ENCODE results near the gene PCDHGA9.
"Not testable (repeated sequence)": the region's sequence is repeated elsewhere in the genome, so short reads cannot be mapped to it uniquely, and the experiment has no call there.

Gene PCDHGA9

GRCh38 chr5:141407790-141408505, 5.4 kb downstream of the PCDHGA9 start, which contains the start of gene PCDHGB6:
Gene PCDHGB6, plus strand, starts transcription at chr5:141408021. Its CDS starts 182 bp downstream, at chr5:141408203.
- peak within 1 kb of the TSS; percentile 20; the same call in 1 of the 2 replicates for H3K4me3 ChIP-seq (replicated peaks; ENCODE audit: low read depth, low read length)
- TF ChIP-seq, protein P1, sequence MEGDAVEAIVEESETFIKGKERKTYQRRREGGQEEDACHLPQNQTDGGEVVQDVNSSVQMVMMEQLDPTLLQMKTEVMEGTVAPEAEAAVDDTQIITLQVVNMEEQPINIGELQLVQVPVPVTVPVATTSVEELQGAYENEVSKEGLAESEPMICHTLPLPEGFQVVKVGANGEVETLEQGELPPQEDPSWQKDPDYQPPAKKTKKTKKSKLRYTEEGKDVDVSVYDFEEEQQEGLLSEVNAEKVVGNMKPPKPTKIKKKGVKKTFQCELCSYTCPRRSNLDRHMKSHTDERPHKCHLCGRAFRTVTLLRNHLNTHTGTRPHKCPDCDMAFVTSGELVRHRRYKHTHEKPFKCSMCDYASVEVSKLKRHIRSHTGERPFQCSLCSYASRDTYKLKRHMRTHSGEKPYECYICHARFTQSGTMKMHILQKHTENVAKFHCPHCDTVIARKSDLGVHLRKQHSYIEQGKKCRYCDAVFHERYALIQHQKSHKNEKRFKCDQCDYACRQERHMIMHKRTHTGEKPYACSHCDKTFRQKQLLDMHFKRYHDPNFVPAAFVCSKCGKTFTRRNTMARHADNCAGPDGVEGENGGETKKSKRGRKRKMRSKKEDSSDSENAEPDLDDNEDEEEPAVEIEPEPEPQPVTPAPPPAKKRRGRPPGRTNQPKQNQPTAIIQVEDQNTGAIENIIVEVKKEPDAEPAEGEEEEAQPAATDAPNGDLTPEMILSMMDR (IDR thresholded peaks at IDR 0.05; ENCODE audit: low read depth, low read length, missing control alignments) = peak; percentile 56
- not testable (repeated sequence) for DNase-seq (ENCODE audit: extremely low read depth, low read depth)

DNA sequence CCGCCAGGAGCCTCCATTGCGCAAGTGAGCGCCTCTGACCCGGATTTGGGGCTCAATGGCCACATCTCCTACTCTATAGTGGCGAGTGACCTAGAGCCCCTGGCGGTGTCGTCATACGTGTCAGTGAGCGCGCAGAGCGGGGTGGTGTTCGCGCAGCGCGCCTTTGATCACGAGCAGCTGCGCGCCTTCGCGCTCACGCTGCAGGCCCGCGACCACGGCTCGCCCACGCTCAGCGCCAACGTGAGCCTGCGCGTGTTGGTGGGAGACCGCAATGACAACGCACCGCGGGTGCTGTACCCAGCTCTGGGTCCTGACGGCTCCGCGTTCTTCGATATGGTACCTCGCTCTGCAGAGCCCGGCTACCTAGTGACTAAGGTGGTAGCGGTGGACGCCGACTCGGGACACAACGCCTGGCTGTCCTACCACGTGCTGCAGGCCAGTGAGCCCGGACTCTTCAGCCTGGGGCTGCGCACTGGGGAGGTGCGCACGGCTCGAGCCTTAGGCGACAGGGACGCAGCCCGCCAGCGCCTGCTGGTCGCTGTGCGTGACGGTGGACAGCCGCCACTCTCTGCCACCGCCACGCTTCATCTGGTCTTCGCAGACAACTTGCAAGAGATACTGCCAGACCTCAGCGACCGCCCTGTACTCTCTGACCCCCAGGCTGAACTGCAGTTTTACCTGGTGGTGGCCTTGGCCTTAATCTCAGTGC, 7.2 kb downstream of the PCDHGA9 start:
- H3K4me3 ChIP-seq (replicated peaks; ENCODE audit: low read depth, low read length) = no peak overlapping the region
- no peak for DNase-seq (ENCODE audit: extremely low read depth, low read depth)
- TF ChIP-seq, protein P1 (IDR thresholded peaks at IDR 0.05; ENCODE audit: low read depth, low read length, missing control alignments) = no peak

DNA sequence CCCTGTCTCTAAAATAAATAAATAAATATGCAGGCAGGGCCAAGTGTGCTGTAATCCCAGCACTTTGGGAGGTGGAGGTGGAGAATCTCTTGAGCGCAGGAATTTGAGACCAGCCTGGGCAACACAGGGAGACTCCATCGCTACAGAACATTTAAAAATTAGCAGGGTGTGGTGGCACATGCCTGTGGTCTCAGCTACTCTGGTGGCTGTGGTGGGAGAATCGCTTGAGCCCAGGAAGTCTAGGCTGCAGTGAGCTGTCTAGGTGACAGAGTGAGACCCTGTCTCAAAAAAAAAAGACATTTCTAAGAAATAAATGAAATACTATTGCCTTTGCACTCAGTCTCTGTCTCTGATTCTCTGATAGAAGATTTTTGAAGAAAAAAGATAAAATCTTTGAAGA, 9.0 kb downstream of the PCDHGA9 start:
- TF ChIP-seq, protein P1 (IDR thresholded peaks at IDR 0.05; ENCODE audit: low read depth, low read length, missing control alignments) = no peak
- no peak for DNase-seq (ENCODE audit: extremely low read depth, low read depth)
- no peak overlapping the region for H3K4me3 ChIP-seq (replicated peaks; ENCODE audit: low read depth, low read length)

GRCh38 chr5:141412854-141413539, 10.4 kb downstream of the PCDHGA9 start, which contains the start of gene PCDHGA10:
Gene PCDHGA10, plus strand, starts transcription at chr5:141412987. Its CDS starts 189 bp downstream, at chr5:141413176.
- H3K4me3 ChIP-seq (replicated peaks; ENCODE audit: low read depth, low read length) = peak within 1 kb of the TSS; percentile 43
- TF ChIP-seq, protein P1 (IDR thresholded peaks at IDR 0.05; ENCODE audit: low read depth, low read length, missing control alignments) = peak; percentile 62
- DNase-seq (ENCODE audit: extremely low read depth, low read depth) = no peak

- peak overlapping the region; percentile 43 for H3K4me3 ChIP-seq (replicated peaks; ENCODE audit: low read depth, low read length)
- DNase-seq (ENCODE audit: extremely low read depth, low read depth) = no peak
Observed at GRCh38 chr5:141413540-141414069, 11.0 kb downstream of the PCDHGA9 start.

DNA sequence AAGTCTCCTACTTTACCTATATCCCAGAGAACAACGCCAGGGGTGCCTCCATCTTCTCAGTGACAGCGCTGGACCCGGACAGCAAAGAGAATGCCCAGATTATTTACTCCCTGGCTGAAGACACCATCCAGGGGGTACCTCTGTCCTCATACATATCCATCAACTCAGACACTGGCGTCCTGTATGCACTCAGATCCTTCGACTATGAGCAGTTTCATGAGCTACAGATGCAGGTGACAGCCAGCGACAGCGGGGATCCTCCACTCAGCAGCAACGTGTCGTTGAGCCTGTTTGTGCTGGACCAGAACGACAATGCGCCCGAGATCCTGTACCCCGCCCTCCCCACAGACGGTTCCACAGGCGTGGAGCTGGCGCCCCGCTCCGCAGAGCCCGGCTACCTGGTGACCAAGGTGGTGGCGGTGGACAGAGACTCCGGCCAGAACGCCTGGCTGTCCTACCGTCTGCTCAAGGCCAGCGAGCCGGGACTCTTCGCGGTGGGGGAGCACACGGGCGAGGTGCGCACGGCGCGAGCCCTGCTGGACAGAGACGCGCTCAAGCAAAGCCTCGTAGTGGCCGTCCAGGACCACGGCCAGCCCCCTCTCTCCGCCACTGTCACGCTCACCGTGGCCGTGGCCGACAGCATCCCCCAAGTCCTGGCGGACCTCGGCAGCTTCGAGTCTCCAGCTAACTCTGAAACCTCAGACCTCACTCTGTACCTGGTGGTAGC, 12.1 kb downstream of the PCDHGA9 start:
- DNase-seq (ENCODE audit: extremely low read depth, low read depth); H3K4me3 ChIP-seq (replicated peaks; ENCODE audit: low read depth, low read length): not testable (repeated sequence)

More at GRCh38 chr5:141413540-141414069, 11.0 kb downstream of the PCDHGA9 start:
- TF ChIP-seq, protein P1 (IDR thresholded peaks at IDR 0.05; ENCODE audit: low read depth, low read length, missing control alignments) = no peak

DNA sequence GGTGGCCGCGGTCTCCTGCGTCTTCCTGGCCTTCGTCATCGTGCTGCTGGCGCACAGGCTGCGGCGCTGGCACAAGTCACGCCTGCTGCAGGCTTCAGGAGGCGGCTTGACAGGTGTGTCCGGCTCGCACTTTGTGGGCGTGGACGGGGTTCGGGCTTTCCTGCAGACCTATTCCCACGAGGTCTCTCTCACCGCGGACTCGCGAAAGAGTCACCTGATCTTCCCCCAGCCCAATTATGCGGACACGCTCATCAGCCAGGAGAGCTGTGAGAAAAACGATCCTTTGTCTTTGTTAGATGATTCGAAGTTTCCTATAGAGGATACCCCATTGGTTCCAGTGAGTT, 12.7 kb downstream of the PCDHGA9 start:
- not testable (repeated sequence) for DNase-seq (ENCODE audit: extremely low read depth, low read depth); H3K4me3 ChIP-seq (replicated peaks; ENCODE audit: low read depth, low read length)

Measured in HFF-Myc (cell line).